ENCODE measurements around the gene TOX2.
"Not testable (repeated sequence)": the region's sequence is repeated elsewhere in the genome, so short reads cannot be mapped to it uniquely, and the experiment has no call there.

The TOX2 gene

DNA sequence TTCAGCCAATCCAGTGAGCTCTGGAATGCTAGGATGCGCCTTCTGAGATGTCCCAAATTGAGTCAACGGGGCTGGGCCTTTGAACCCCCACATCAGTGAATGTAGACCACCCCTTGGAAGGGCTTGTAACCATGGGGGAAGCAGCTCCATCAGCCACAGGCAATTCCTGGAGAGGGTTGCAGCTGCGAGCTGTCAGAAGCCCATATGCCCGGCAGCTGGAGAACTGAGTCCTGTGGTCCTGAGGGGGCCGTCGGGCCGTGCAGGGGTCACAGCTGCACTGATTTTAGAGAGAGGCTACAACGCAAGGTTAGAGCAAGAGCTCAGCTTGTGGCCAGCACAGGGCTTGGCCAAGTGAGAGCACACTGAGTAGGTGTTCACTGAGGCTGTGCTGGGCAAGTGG lies 121.3 kb downstream of the TOX2 start:
- no peak for DNase-seq

DNA sequence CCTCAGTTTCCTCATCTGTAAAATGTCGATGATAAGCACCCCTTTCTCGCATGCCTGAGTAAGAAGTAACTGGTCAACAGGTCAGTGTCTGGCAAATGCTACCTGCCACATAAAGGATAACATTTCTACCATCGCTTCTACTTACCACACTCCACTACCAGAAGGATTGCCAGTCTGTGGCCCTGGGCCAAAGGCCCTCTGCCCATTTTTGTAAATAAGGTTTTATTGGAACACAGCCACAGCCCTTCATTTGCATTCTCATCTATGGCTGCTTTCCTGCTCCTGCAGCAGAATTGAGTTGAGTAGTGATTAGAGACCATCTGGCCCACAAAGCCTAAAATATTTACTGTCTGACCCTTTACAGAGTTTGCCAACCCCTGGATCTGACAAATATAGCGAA lies 121.8 kb downstream of the TOX2 start:
- DNase-seq: no peak

DNA sequence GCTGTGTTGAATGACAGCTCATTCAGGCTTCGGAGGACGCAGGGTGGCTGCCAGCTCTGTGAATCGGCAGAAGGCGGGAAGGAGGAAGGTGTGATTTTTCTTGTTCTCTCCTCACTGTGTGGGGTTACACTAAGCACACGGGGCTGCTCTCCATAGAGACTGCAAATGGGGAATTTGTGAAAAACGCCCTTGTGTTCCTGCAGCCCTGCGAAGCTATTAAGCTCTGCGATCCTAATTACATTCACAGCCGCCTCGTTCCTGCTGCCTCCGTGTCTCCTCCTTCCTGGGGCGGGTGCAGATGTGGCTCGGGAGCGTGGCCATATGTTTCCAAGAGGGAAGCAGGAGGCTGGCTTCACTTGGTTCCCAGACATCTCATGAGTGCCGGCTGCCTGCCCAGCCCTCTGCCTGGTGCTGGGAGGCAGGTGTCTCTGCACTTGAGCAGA lies 124.0 kb downstream of the TOX2 start:
- no peak for DNase-seq

DNA sequence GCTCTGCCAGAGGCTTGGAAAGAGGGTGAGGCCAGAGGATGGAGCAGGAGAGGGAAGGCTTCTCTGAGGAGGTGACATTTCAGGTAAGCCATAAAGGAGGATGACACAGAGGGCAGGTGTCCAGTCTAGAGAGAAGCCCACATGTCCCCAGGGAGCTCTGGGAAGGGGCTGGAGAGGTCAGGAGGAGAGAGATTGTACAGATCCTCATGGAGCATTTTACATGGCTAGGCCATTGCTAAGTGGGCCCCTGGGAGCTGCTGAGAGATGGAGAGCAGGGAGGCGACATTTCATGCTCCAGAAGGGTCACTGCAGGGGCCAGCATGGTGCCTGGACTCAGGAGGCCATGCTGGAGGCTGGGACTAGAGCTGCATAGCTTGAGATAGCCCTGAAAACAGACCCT lies 124.5 kb downstream of the TOX2 start:
- no peak for DNase-seq

DNA sequence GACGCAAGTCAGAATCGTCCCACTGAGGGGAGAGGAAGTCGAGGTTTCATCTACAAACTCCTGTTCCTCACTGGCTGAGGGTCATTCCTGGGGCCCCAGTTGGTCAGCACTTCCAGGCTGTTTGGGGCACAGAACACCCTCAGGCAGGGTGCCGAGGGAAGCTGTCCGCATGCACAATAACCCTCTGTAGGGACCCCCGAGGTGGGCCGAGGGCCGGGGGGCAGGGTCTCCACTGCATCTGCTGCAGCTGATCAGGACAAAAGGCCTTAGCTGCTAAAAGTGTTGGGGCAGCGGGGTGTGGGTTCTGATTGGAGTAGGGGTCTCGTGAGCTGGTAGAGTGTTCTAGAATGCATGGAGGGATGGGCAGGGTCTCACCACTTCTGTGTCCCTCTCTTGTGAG lies 125.1 kb downstream of the TOX2 start:
- DNase-seq: no peak

DNA sequence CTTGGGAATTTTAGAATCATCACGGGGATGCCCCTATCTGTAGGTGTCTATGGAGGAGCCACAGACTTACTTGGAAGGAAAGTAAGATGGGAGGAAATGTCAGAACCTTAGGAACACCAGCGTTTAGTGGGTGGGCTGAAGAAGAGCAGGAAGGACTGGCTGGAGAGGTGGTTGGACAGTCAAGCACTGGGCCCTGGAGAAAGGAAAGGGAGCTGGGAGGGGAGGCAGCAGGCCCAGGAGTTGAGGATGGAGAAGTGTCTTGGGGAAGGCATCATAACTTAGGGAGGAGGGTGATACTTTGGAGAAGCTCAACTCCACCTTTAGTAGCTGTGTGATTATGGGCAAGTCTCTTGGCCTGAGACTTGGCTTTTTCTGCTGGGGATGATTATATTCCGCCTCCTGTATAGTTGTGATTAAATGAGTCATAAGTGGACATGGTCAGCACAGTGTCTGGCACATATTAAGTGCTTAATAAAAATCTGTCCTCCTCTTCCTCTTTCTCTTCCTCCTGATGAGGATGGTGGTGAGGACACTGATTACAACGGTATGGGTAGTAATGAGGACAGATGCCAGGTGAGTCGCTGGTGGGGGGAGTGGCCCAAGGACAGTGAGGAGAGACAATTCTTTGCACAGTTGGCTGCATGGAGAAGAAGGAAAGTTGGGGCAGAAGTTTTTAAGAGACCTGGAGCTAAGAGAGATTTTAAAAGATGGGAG lies 125.7 kb downstream of the TOX2 start:
- DNase-seq: no peak

DNA sequence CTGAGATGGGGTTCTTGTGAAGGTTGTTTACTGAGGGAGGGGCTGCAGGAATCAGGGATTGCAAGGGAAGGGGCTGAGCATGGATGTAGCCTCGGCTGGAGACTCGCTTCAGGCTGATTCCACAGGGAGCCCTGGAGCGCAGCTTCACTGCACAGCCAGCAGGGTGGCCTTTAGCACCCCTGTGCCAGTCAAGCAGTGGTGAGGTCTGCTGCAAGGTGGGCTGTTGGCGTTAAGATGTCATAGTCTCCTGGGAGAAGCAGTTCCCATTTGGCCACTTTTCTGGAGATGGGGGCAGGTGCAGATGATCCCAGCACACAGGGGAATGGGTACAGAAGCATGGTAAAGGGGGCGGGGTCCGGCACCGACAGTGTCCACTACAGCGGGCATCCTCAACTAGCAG lies 126.3 kb downstream of the TOX2 start:
- DNase-seq: no peak

DNA sequence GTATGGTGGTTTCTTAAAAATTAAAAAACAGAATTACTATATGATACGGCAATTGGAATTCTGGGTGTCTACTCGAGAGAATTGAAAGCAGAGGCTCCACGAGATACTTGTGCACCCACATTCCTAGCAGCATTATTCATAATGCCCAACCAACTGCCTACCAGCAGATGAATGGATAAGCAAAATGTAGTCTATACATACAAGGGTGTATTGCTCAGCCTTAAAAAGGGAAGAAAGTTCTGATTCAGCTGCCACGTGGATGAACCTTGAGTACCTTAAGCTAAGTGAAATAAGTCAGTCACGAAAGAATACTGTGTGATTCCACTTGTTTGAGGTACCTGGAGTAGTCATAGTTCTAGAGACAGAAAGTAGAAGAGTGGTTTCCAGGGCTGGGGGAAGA lies 130.1 kb downstream of the TOX2 start:
- DNase-seq: not testable (repeated sequence)

DNA sequence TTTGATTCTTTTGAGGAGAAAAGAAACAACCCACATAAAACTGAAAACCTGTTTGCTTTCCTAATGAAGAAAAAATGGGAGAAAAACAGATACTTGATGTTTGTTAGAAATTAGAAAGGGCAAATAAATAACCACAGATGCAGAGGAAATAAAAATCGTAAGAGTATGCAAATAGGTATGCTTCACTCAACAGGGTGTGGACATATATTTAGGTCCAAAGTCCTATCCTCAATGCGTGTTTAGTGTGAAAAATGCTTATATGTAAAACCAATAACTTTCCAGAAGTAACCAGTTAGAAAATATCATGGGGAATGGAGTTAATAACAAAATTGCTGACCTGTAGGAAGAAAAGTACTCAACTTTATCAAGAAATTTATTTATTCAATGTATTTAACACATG lies 135.7 kb downstream of the TOX2 start:
- no peak for DNase-seq

DNA sequence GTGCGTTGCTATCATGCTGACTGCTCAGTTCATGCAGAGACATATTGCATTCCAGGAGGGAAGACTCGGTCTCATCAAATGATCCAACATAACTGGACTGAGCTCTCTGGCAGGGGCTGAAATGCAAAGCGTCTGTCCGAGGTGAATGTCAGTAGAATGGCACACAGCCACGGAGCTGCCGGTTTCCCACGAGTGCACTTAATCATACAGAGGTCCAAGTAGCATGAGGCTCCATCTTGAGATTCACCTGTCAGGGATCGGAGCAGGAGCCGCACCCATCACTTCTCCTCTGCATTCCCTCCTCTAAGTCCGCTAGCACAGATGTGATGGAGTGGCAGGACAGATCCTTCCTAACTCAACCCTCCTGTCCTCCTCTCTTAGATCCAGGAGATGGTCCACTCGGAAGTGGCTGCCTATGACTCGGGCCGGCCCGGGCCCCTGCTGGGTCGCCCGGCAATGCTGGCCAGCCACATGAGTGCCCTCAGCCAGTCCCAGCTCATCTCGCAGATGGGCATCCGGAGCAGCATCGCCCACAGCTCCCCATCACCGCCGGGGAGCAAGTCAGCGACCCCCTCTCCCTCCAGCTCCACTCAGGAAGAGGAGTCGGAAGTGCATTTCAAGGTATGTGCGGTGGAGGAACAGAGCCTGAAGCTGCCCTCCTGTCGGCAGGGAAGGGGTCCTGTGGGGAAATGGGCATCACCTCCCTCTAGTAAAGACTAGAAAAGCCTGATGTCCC lies 136.4 kb downstream of the TOX2 start:
- no peak for DNase-seq

DNA sequence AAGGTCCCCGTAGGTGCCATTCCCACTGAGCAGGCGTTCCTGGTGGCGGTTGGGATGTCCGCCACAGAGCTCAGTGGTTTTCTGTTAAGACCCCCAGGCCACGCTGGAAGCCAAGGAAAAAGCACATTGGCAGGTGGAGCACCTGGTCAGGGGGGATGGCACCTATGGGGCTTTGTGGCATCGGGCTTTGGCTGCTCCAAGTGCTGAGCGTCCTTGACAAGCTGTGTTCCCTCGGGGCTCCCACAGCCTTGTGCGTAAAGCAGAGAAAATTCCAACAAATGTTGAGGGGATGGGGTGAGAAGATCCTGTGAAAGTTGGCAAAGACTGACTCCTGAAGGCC lies 137.0 kb downstream of the TOX2 start:
- no peak for DNase-seq

DNA sequence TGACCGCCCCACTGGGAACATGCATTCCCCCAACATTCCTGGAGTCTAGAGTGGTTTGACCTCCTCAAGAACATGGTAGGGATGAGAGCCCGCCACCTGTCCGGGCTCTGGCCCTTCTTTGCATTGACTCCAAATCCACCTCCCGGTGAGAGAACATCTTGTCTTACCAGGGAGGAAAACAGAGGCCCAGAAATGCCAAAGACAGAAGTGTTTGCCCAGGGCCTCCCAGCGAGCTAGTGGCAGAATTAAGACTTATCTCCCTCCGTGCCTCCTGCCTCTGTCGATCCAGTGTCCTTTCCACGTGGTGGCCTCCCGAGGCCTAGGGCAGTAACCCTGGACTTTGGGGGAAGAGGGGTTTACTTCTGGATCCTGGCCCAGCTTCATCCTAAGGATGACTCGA lies 137.5 kb downstream of the TOX2 start:
- no peak for DNase-seq

DNA sequence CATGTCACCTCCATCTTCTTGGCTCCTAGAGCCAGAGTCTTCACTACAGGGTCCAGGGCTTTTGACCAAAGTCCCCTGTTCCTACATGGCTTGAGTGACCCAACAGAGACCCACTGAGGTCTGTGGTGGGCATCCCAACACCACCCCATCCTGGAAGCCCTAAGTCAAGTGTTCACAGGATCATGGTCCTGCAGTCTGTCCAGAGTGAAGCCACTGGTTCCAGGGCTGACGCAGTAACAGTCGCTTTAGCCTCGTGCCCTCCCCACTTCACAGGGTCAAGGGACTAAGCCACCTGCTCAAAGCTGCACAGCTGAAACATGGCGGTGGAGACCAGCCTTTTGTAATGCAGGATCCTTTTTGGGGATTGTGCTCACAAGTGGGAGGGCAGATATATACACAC lies 138.4 kb downstream of the TOX2 start:
- DNase-seq: no peak

DNA sequence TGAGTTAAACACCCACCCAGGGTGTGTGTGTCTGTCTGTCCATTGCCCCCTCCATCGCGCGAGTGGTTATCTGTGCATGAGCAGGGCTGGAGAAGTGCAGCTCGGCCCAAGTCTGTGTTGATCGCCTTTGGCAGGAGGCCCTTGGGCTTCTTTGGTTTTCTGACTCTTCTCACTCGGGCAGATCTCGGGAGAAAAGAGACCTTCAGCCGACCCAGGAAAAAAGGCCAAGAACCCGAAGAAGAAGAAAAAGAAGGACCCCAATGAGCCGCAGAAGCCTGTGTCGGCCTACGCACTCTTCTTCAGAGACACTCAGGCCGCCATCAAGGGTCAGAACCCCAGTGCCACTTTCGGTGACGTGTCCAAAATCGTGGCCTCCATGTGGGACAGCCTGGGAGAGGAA lies 139.5 kb downstream of the TOX2 start:
- no peak for DNase-seq

DNA sequence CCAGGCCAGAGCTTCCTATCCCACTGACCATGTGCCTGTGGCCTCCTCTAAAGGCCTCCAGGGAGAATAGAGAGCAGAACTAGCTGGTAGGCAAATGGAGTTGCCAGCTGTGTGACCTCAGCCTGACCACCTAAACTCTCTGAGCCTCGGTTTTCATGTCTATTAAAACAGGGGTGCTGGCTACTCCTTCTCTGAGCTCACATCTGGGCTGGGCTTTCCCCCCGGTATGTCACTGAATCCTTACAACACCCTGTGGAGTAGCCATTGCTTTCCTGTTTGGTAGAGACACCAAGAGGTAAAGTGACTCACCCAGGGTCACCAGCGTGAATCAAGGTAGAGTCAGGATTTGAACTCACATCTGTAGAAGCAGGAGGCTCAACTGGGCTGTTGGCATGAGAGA lies 140.2 kb downstream of the TOX2 start:
- DNase-seq: no peak

DNA sequence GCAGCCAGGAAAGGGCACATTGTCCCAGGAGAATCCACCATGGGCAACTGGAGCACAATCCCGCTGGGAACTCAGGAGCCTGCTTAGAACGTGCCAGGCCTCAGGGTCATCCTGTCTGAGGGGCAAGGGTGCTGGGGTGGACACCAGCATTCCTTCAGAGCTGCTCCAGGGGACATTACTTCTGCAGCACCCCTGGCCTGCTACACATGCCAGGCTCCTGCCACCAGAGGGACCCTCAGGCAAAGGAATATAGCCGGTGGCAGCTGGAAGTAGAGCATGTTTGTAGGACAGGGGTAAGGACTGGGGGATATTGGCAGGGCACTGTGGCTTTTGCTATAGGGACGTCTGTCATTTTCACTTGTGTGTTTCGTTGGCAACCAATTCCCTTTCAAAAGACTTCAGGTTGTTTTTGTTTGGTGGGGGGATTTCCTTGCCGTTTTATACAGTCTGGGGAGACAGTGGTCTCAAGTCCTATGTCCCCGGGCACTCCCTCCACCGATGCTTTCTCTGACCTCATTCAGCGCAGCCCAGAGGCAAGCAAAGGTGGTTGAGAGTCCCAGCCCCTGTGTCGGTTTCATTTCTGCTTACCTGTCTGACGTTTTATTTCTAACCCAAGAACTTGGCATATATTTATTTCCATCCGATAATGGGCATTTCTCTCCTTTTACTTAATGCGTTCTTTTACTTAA lies 141.5 kb downstream of the TOX2 start:
- peak; percentile 62 to 70 (median 69) for DNase-seq

DNA sequence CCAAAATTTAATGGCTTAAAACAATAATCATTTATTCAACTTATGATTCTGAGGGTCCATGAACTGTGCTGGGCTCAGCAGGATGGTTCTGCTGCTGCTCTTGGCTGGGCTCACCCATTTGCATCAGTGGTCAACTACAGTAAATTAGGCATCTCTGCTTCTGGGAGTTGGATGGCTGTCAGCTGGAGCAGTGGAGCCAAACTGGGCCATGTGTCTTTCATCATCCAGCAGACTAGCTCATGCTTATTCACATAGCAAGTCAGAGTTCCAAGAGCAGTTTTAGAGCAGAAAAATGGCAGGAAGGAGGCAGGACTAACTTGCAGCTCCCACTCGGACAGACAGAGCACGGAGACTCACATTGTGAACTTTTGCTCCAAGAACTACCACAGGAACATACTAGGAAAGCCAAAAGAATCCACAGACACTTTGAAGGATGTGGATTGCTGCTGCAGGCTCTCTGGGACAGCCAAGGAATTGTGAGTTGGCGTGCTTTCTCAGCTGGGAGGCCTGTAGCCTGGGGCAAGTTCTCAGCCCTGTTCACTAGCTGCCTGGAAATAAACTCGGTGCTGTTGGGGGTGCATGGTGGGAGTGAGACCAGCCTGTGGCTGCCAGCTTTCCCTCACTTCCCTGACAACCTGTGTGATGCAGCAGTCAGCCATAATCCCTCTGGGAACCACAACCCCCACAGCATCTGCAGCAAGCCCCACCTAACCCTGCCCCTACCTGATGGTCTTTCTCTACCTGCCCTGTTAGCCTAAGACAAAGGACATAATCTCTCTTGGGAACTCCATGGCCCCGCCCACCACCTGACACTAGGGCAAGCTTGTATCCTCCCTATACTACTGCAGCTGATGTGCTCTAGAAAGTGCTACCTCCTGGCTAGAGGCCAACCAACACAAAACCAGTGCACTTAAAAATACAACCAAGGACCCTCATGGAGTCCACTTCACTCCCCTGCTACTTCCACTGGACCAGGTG lies 143.3 kb downstream of the TOX2 start:
- no peak for DNase-seq

DNA sequence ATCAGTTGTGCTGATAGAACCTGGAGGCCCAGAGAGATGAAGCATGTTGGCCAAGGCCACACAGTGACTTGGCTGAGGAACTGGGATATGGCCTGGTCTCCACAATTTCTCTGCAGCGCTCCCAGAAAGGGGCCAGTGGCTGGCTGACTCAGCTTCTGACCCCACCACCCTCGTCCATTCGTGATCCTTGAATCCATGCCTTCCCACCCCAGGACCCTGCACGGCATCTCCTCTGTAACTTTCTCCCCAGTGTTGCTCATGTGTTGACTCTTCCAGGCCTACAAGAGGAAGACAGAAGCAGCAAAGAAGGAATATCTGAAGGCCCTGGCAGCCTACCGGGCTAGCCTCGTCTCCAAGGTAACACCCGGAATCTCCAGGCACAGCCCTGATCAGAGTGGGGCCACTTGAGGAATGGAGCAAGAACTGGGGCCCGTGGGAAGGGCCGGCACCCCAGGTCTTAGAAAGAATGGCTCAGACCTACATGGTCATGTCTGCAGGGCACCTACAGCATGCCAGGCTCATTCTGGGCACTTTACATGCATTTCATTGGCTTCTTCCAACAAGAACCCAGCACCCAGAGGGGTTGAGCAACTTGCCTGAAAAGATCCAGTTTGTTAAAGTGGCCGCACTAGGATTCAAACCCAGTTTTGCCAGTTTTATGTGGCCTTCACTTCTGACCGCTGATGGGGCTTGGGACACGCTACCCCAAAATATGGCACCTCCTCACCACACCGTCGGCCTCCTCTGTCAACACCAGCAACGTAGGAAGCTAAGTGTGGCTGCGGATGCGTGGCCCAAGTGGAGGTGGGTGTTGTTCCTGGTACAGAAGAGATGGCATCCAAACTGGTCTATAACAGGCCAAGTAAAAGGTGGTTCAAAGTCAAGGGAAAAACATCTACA lies 150.1 kb downstream of the TOX2 start:
- DNase-seq: no peak

DNA sequence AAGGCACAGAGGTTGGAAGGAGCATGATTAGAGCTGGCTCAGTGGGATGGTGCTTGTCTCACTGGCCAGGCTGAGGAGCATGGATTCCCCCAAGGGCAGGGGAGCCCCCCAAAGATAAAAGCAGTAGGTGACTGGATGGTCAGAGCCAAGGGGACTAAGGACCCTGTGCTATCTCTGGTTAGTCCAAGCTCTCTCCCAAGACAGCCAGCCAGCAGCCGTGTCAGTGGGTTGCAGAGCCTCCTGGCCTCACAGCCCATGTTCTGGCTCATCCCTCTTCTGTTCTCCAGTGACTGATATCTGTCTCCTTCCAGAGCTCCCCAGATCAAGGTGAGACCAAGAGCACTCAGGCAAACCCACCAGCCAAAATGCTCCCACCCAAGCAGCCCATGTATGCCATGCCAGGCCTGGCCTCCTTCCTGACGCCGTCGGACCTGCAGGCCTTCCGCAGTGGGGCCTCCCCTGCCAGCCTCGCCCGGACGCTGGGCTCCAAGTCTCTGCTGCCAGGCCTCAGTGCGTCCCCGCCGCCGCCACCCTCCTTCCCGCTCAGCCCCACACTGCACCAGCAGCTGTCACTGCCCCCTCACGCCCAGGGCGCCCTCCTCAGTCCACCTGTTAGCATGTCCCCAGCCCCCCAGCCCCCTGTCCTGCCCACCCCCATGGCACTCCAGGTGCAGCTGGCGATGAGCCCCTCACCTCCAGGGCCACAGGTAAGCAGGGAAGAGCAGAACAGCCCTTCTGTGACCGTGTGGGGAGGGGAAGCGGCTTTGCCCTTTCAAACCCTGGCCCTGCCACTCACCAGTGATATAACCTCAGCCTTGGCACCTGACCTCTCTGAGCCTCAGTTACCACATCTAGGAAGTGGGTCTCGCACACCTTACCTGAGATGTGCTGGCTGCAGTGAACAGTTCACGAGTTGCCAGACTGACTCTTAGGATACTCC lies 151.0 kb downstream of the TOX2 start:
- DNase-seq: no peak

All from suppressor macrophage treated with lipopolysaccharide for 1 hour (primary cell).